Testis (tissue), 2 donors: Measurements from ENCODE around the gene GALNT4.

ENCODE experiments used
- CTCF ChIP-seq, 3 experiments: fragments of 450-650 bp in 2 of 3; fragments of 200-600 bp in 1 of 3; sonication (generic) in 1 of 3; IDR thresholded peaks; one replicate each; pipeline ENCODE4 v1.5.1; 2016 to 2019; ENCODE audit warnings: antibody characterized with exemption in 3 of 3, mild to moderate bottlenecking in 2 of 3, moderate library complexity in 1 of 3
- POLR2A ChIP-seq: fragments of 450-650 bp; IDR thresholded peaks from one replicate; pipeline ENCODE4 v1.6.1; 2017; ENCODE audit warnings: antibody characterized with exemption, mild to moderate bottlenecking, moderate library complexity

DNA sequence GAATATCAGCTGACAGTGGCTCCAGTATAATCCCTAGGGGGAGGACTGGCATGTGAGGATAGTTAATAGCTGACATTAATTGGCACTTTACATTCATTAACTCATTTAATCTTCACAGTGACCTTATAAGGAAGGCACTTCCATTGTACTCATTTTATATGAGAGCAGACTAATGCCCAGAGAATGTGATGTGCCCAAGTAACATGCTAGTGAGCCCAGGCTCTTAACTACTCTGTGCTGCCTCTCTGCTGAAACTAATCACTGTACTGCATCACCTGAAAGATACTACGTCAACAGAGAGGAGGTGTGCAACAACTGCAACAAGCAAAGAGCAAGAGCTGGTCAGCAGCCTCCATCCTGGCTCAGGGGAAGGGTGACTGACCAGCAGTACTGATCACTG, 40.1 kb downstream of the GALNT4 start:
- TF ChIP-seq CTCF (IDR thresholded peaks at IDR 0.05), result no peak
- no peak for TF ChIP-seq POLR2A
